IMR-90 (cell line): ENCODE results near the gene COL13A1. TPM values are rescaled to one million over a fixed set of nuclear protein-coding genes. Genes with fewer than 3 reads are reported as not detected.

Experiments used
- ATAC-seq: fragments of 200-7000 bp; cut with Tn5 transposase; 2 replicates; pipeline ENCODE4 v1.9.1; 2020; ENCODE audit warnings: low read depth, mild to moderate bottlenecking, moderate library complexity
- BruUV-seq: library from RNA; stranded (reverse); fragments of 400-500 nt; replicated peaks from 2 replicates; lab custom pipeline; 2021; lab: Mats Ljungman, UMichigan
- CTCF ChIA-PET: fragments of 300-600 bp; formaldehyde crosslinking; extraction: SDS; loops from one replicate; lab custom pipeline; 2021; ENCODE audit warnings: antibody characterized with exemption; lab: Yijun Ruan, JAX
- POLR2A ChIA-PET: fragments of 300-600 bp; sonication (Branson Sonifier 250); formaldehyde crosslinking; loops from one replicate; lab custom pipeline; 2022; ENCODE audit warnings: antibody characterized with exemption; ENCODE audit not compliant: unreplicated experiment; lab: Charles Lee
- DNase-seq: peaks from one replicate; pipeline ENCODE4 v3.0.0; 2013
- H2AFZ ChIP-seq: replicated peaks from 2 replicates; pipeline ENCODE3; 2013; ENCODE audit warnings: low read length, mild to moderate bottlenecking; ENCODE audit not compliant: poor library complexity
- H2AK5ac ChIP-seq: 2 replicates; pipeline ENCODE4 v1.6.1; 2013; ENCODE audit warnings: low read depth, low read length, inconsistent platforms
- H2AK9ac ChIP-seq: replicated peaks from 2 replicates; pipeline ENCODE3; 2013; ENCODE audit warnings: mild to moderate bottlenecking, low read depth, low read length, moderate library complexity; ENCODE audit not compliant: poor library complexity
- H2BK120ac ChIP-seq: 2 replicates; pipeline ENCODE4 v1.6.1; 2013; ENCODE audit warnings: low read depth, low read length, inconsistent platforms
- H2BK15ac ChIP-seq: 3 replicates; pipeline ENCODE4 v1.6.1; 2013; ENCODE audit warnings: low read depth, low read length, inconsistent platforms
- H2BK20ac ChIP-seq: 2 replicates; pipeline ENCODE4 v1.6.1; 2013; ENCODE audit warnings: low read depth, mild to moderate bottlenecking, inconsistent platforms, low read length, moderate library complexity
- H2BK5ac ChIP-seq: 2 replicates; pipeline ENCODE4 v1.6.1; 2013; ENCODE audit warnings: mild to moderate bottlenecking, low read depth, low read length, inconsistent platforms; ENCODE audit not compliant: poor library complexity, severe bottlenecking
- H3K14ac ChIP-seq: replicated peaks from 2 replicates; pipeline ENCODE4 v1.6.1; 2013; ENCODE audit warnings: low read depth, low read length, inconsistent platforms
- H3K18ac ChIP-seq: 2 replicates; pipeline ENCODE4 v1.6.1; 2013; ENCODE audit warnings: low read depth, low read length, control low read depth
- H3K23ac ChIP-seq: 2 replicates; pipeline ENCODE4 v1.6.1; 2013; ENCODE audit warnings: low read depth, low read length, inconsistent platforms
- H3K27ac ChIP-seq: 2 replicates; pipeline ENCODE4 v1.5.1; 2013; ENCODE audit warnings: mild to moderate bottlenecking, control low read depth, low read length; ENCODE audit not compliant: insufficient read depth
- H3K27me3 ChIP-seq: 2 replicates; pipeline ENCODE4 v1.6.1; 2013; ENCODE audit warnings: low read length; ENCODE audit not compliant: control insufficient read depth, insufficient read depth
- H3K36me3 ChIP-seq: 2 replicates; pipeline ENCODE4 v1.6.1; 2013; ENCODE audit warnings: low read length, mixed read lengths; ENCODE audit not compliant: control insufficient read depth, insufficient read depth
- H3K4ac ChIP-seq: 2 replicates; pipeline ENCODE4 v1.6.1; 2013; ENCODE audit warnings: low read depth, low read length, inconsistent platforms
- H3K4me1 ChIP-seq: 2 replicates; pipeline ENCODE4 v1.6.1; 2013; ENCODE audit warnings: low read length, mixed read lengths; ENCODE audit not compliant: control insufficient read depth, insufficient read depth
- H3K4me2 ChIP-seq: 2 replicates; pipeline ENCODE4 v1.6.1; 2013; ENCODE audit warnings: low read depth, mild to moderate bottlenecking, control low read depth, low read length, moderate library complexity
- H3K4me3 ChIP-seq: 2 replicates; pipeline ENCODE4 v1.5.1; 2013; ENCODE audit warnings: low read depth, mild to moderate bottlenecking, control low read depth, low read length, moderate library complexity; ENCODE audit not compliant: insufficient read depth
- H3K56ac ChIP-seq: 2 replicates; pipeline ENCODE4 v1.6.1; 2013; ENCODE audit warnings: low read length, inconsistent platforms; ENCODE audit not compliant: insufficient read depth; ENCODE audit errors: extremely low read depth
- H3K79me1 ChIP-seq, 2 experiments: 2 replicates each; pipeline ENCODE4 v1.6.1; 2013; ENCODE audit warnings: low read length in 2 of 2, inconsistent platforms in 1 of 2, low read depth in 1 of 2
- H3K9ac ChIP-seq: 2 replicates; pipeline ENCODE4 v1.6.1; 2013; ENCODE audit warnings: low read depth, low read length, control low read depth
- H3K9me1 ChIP-seq: 2 replicates; pipeline ENCODE4 v1.6.1; 2013; ENCODE audit warnings: low read length, inconsistent platforms; ENCODE audit not compliant: insufficient read depth
- H3K9me3 ChIP-seq: 2 replicates; pipeline ENCODE4 v1.6.1; 2013; ENCODE audit warnings: low read length; ENCODE audit not compliant: control insufficient read depth, insufficient read depth
- H4K20me1 ChIP-seq: 2 replicates; pipeline ENCODE4 v1.6.1; 2013; ENCODE audit warnings: low read length, inconsistent platforms; ENCODE audit not compliant: insufficient read depth
- H4K5ac ChIP-seq: 2 replicates; pipeline ENCODE4 v1.6.1; 2013; ENCODE audit warnings: mild to moderate bottlenecking, low read depth, low read length, control low read depth
- H4K8ac ChIP-seq, 2 experiments: 2 replicates each; pipeline ENCODE4 v1.6.1; 2013; ENCODE audit warnings: low read depth in 2 of 2, low read length in 2 of 2, control low read depth in 1 of 2, inconsistent platforms in 1 of 2
- H4K91ac ChIP-seq: 2 replicates; pipeline ENCODE4 v1.6.1; 2013; ENCODE audit warnings: low read depth, low read length, inconsistent platforms; ENCODE audit not compliant: insufficient read depth
- BHLHE40 ChIP-seq: fragments of 150-350 bp; IDR thresholded peaks from 2 replicates; pipeline ENCODE4 v1.6.1; 2016; ENCODE audit warnings: mild to moderate bottlenecking, low read depth, low read length
- ELK1 ChIP-seq: fragments of 150-350 bp; IDR thresholded peaks from 2 replicates; pipeline ENCODE4 v1.6.1; 2016; ENCODE audit warnings: low read depth, mild to moderate bottlenecking, low read length, moderate library complexity, borderline replicate concordance
- FOS ChIP-seq: fragments of 150-350 bp; IDR thresholded peaks from 2 replicates; pipeline ENCODE4 v1.6.1; 2016; ENCODE audit warnings: low read depth, low read length
- MAFK ChIP-seq: IDR thresholded peaks from 2 replicates; pipeline ENCODE4 v1.6.1; 2012; ENCODE audit warnings: low read depth, low read length, improper control_type of control experiment
- MXI1 ChIP-seq: IDR thresholded peaks from 2 replicates; pipeline ENCODE4 v1.6.1; 2012; ENCODE audit warnings: low read depth, mild to moderate bottlenecking, low read length, moderate library complexity, borderline replicate concordance
- NFE2L2 ChIP-seq: fragments of 150-350 bp; IDR thresholded peaks from 2 replicates; pipeline ENCODE4 v1.6.1; 2016; ENCODE audit warnings: low read depth, mild to moderate bottlenecking, low read length
- POLR2A ChIP-seq: IDR thresholded peaks from 2 replicates; pipeline ENCODE4 v1.6.1; 2012; ENCODE audit warnings: mild to moderate bottlenecking, low read depth, low read length
- RAD21 ChIP-seq: IDR thresholded peaks from 2 replicates; pipeline ENCODE4 v1.6.1; 2012; ENCODE audit warnings: low read length, improper control_type of control experiment
- RCOR1 ChIP-seq: IDR thresholded peaks from 2 replicates; pipeline ENCODE4 v1.6.1; 2012; ENCODE audit warnings: mild to moderate bottlenecking, low read length, improper control_type of control experiment; ENCODE audit not compliant: insufficient replicate concordance
- SMC3 ChIP-seq: fragments of 150-350 bp; IDR thresholded peaks from 2 replicates; pipeline ENCODE4 v1.6.1; 2016; ENCODE audit warnings: low read depth, mild to moderate bottlenecking, antibody characterized with exemption, low read length, moderate library complexity
- WGBS, 2 experiments: methylation state at CpG; one replicate each; pipeline versions ENCODE4 v1.1.5 to v1.1.7; 2013; ENCODE audit warnings: missing lambda C conversion rate in 2 of 2; ENCODE audit not compliant: insufficient read length in 1 of 2; ENCODE audit errors: extremely low coverage in 2 of 2; 5-methylcytosine and 5-hydroxymethylcytosine counted together
- dilution Hi-C: fragments of 300-500 bp; cut with HindIII; formaldehyde crosslinking; loops from one replicate; pipeline ENCODE4 v1.14.3; 2018; ENCODE audit warnings: low sequenced_read_pairs; ENCODE audit not compliant: unreplicated experiment
- in situ Hi-C: fragments of 300-500 bp; cut with MboI; formaldehyde crosslinking; loops from 3 replicates; pipeline ENCODE4 v1.14.3; 2019; ENCODE audit warnings: low sequenced_read_pairs, inconsistent platforms, mixed read lengths
- intact Hi-C: fragments of 100-400 bp; cut with micrococcal nuclease; formaldehyde crosslinking; loops from 2 replicates; pipeline ENCODE4 v1.10.0; 2022
- polyA plus RNA-seq, 3 experiments: library from polyadenylated mRNA; depleted of rRNA; stranded (reverse); fragments of >200 nt; gene quantifications; 2 replicates each; pipeline ENCODE4 v1.2.3, GENCODE V29; 2012; ENCODE audit warnings: low replicate concordance in 1 of 3
- total RNA-seq: library from RNA; depleted of rRNA; stranded (reverse); fragments of >200 nt; gene quantifications from 2 replicates; pipeline ENCODE4 v1.2.3, GENCODE V29; 2012
- TF ChIP-seq, protein P1 (sequence below): conservative IDR thresholded peaks from 2 replicates; pipeline ENCODE4 v1.5.1; 2012; ENCODE audit warnings: mild to moderate bottlenecking, low read depth, low read length, improper control_type of control experiment

COL13A1 gene
- total and polyA plus RNA-seq, 2 of the 4 experiments (the other 2 are of a cell fraction), result 12.2 to 31.3 TPM

DNA sequence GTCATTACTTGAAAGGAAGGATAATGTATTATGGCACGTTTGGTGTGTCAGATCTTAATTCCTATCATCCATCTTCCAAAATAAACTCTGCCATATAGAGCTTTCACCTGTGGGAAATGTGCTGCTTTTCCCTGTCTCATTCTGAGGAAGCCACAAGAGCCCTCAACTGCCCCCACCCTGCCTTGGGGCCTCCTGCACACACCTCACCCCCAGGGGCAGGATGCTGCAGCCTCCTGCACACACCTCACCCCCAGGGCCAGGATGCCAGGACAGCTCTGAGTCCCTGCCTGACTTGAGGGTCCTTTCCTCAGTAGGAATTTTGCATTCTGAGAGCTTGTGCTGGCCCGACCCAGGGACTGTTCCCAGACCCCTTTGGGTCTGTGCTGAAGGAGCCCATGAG is 67.1 kb downstream of the COL13A1 start:
- no peak overlapping the region for H3K14ac ChIP-seq
- no peak overlapping the region for H3K56ac ChIP-seq
- H3K4ac ChIP-seq, result peak overlapping the region; percentile 17; the same call in 1 of the 2 replicates
- H2AK5ac ChIP-seq, result peak overlapping the region; percentile 11; the same call in 1 of the 2 replicates
- H2AFZ ChIP-seq, result peak overlapping the region; percentile 52
- H4K8ac ChIP-seq, result peak overlapping the region in 1 of 2 experiments; percentile 36; a peak in 1 of 4 replicates
- no peaks in the 10 kb centered on the region for H3K9me3 ChIP-seq
- peaks cover 6 to 39% of the 10 kb centered on the region in 2 experiments; a peak in 2 of 4 replicates for H3K79me1 ChIP-seq
- no CpG with 5 or more reads among the region's 2 CpGs for WGBS, 2 experiments
- H2BK20ac ChIP-seq, result no peak overlapping the region; the same call in 1 of the 2 replicates
- H3K27ac ChIP-seq, result no peak overlapping the region
- no peak for ATAC-seq
- no peak overlapping the region for H4K5ac ChIP-seq
- H4K91ac ChIP-seq, result 0 out of 2 replicates have a peak overlapping the region, but pooled peaks have one; percentile 11
- H2BK15ac ChIP-seq, result no peak overlapping the region
- H3K9me1 ChIP-seq, result peaks cover 15% of the 10 kb centered on the region
- ChIA-PET POLR2A (no interaction called here), CTCF (interaction anchor here (1.0 kb wide), 1 partner anchor 46 kb away, joined by 3 read pairs; no protein-coding TSS in a partner anchor)
- H3K18ac ChIP-seq, result no peak overlapping the region
- no peak for DNase-seq
- H3K23ac ChIP-seq, result 0 out of 2 replicates have a peak overlapping the region, but pooled peaks have one; percentile 7
- H3K4me1 ChIP-seq, result peaks cover 28% of the 10 kb centered on the region
- H3K9ac ChIP-seq, result no peak overlapping the region
- 0 out of 2 replicates have a peak, but pooled peaks cover 4% of the 10 kb centered on the region for H4K20me1 ChIP-seq
- no peak overlapping the region for H2BK5ac ChIP-seq
- intact Hi-C loops (loop anchor here (5.0 kb wide), 2 partner anchors 43 to 67 kb away; partner anchors contain the start of gene COL13A1), in situ Hi-C loops (no loop called here), dilution Hi-C loops (no loop called here)
- H3K27me3 ChIP-seq, result no peaks in the 10 kb centered on the region
- no peak for TF ChIP-seq NFE2L2
- TF ChIP-seq POLR2A, result no peak
- no peak for TF ChIP-seq BHLHE40
- no peak for TF ChIP-seq MXI1
- TF ChIP-seq RAD21, result no peak
- TF ChIP-seq ELK1, result no peak
- TF ChIP-seq, protein P1, sequence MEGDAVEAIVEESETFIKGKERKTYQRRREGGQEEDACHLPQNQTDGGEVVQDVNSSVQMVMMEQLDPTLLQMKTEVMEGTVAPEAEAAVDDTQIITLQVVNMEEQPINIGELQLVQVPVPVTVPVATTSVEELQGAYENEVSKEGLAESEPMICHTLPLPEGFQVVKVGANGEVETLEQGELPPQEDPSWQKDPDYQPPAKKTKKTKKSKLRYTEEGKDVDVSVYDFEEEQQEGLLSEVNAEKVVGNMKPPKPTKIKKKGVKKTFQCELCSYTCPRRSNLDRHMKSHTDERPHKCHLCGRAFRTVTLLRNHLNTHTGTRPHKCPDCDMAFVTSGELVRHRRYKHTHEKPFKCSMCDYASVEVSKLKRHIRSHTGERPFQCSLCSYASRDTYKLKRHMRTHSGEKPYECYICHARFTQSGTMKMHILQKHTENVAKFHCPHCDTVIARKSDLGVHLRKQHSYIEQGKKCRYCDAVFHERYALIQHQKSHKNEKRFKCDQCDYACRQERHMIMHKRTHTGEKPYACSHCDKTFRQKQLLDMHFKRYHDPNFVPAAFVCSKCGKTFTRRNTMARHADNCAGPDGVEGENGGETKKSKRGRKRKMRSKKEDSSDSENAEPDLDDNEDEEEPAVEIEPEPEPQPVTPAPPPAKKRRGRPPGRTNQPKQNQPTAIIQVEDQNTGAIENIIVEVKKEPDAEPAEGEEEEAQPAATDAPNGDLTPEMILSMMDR, result no peak
- TF ChIP-seq SMC3, result no peak
- TF ChIP-seq FOS, result no peak
- no peak for TF ChIP-seq MAFK
- TF ChIP-seq RCOR1, result no peak
- no peak overlapping the region for H2AK9ac ChIP-seq
- H3K4me2 ChIP-seq, result no peak overlapping the region
- H3K36me3 ChIP-seq, result no peaks in the 10 kb centered on the region
- H3K4me3 ChIP-seq, result no peak overlapping the region
- BruUV-seq, result no TSS peak
- no peak overlapping the region for H2BK120ac ChIP-seq
